ENCODE data around the gene KSR2.
"Not testable (repeated sequence)": the region's sequence is repeated elsewhere in the genome, so short reads cannot be mapped to it uniquely, and the experiment has no call there.

KSR2 gene

GRCh38 chr12:117742721-117743120 lies 226.1 kb downstream of the KSR2 start:
- DNase-seq: no peak

- no peak for DNase-seq
These were observed 230.6 kb downstream of the KSR2 start for GRCh38 chr12:117738233-117738632.

GRCh38 chr12:117733549-117733805 lies 235.3 kb downstream of the KSR2 start:
- no peak for DNase-seq

GRCh38 chr12:117732761-117733548 lies 235.8 kb downstream of the KSR2 start:
- DNase-seq: no peak

GRCh38 chr12:117731131-117731530 lies 237.7 kb downstream of the KSR2 start:
- DNase-seq: not testable (repeated sequence)

GRCh38 chr12:117727301-117727700 lies 241.5 kb downstream of the KSR2 start:
- DNase-seq: no peak

- no peak for DNase-seq
These were observed 244.2 kb downstream of the KSR2 start for GRCh38 chr12:117724543-117724942.

- DNase-seq: no peak
These were observed 250.2 kb downstream of the KSR2 start for GRCh38 chr12:117718559-117718958.

- DNase-seq: no peak
These were observed 250.6 kb downstream of the KSR2 start for GRCh38 chr12:117718141-117718540.

GRCh38 chr12:117714203-117714602 lies 254.6 kb downstream of the KSR2 start:
- no peak for DNase-seq

GRCh38 chr12:117710121-117710520 lies 258.7 kb downstream of the KSR2 start:
- DNase-seq: no peak

- no peak for DNase-seq
These were observed 260.9 kb downstream of the KSR2 start for GRCh38 chr12:117707861-117708260.

GRCh38 chr12:117703584-117703983 lies 265.2 kb downstream of the KSR2 start:
- no peak for DNase-seq

- no peak for DNase-seq
These were observed 266.0 kb downstream of the KSR2 start for GRCh38 chr12:117702741-117703140.

- no peak for DNase-seq
These were observed 269.2 kb downstream of the KSR2 start for GRCh38 chr12:117699575-117699974.

GRCh38 chr12:117699118-117699517 lies 269.7 kb downstream of the KSR2 start:
- no peak for DNase-seq

- DNase-seq: no peak
These were observed 272.8 kb downstream of the KSR2 start for GRCh38 chr12:117695956-117696355.

GRCh38 chr12:117692512-117692911 lies 276.3 kb downstream of the KSR2 start:
- no peak for DNase-seq

GRCh38 chr12:117689857-117690256 lies 278.9 kb downstream of the KSR2 start:
- DNase-seq: no peak

GRCh38 chr12:117688446-117688845 lies 280.3 kb downstream of the KSR2 start:
- DNase-seq: no peak

- no peak for DNase-seq
These were observed 281.8 kb downstream of the KSR2 start for GRCh38 chr12:117686911-117687377.

GRCh38 chr12:117686210-117686609 lies 282.6 kb downstream of the KSR2 start:
- DNase-seq: no peak

- DNase-seq: no peak
These were observed 283.5 kb downstream of the KSR2 start for GRCh38 chr12:117685110-117685926.

GRCh38 chr12:117684471-117684870 lies 284.3 kb downstream of the KSR2 start:
- DNase-seq: no peak
